Karpas-422 (cell line): Measurements from ENCODE around the gene RNF19B. TPM values are rescaled to one million over a fixed set of nuclear protein-coding genes. Genes with fewer than 3 reads are reported as not detected.

ENCODE experiments used
- DNase-seq: peaks from one replicate; pipeline ENCODE4 v3.0.0-alpha.2; 2015
- H2AFZ ChIP-seq: fragments of 200-600 bp; sonication (generic); 2 replicates; pipeline ENCODE4 v1.6.1; 2014; ENCODE audit warnings: antibody characterized with exemption, low read length, mixed read lengths
- H3K27ac ChIP-seq: fragments of 200-600 bp; sonication (generic); 2 replicates; pipeline ENCODE4 v1.5.1; 2014; ENCODE audit warnings: mild to moderate bottlenecking, low read length, moderate library complexity
- H3K27me3 ChIP-seq: fragments of 200-600 bp; sonication (generic); 2 replicates; pipeline ENCODE4 v1.6.1; 2014; ENCODE audit warnings: low read length, mixed read lengths
- H3K36me3 ChIP-seq: fragments of 200-600 bp; sonication (generic); 2 replicates; pipeline ENCODE4 v1.6.1; 2014; ENCODE audit warnings: low read length, mixed read lengths; ENCODE audit not compliant: insufficient read depth
- H3K4me1 ChIP-seq: fragments of 200-600 bp; sonication (generic); 2 replicates; pipeline ENCODE4 v1.6.1; 2014; ENCODE audit warnings: mild to moderate bottlenecking, low read length, mixed read lengths
- H3K4me2 ChIP-seq: fragments of 200-600 bp; sonication (generic); 2 replicates; pipeline ENCODE4 v1.6.1; 2014; ENCODE audit warnings: low read length, low read depth, mild to moderate bottlenecking; ENCODE audit not compliant: poor library complexity, severe bottlenecking
- H3K4me3 ChIP-seq: fragments of 200-600 bp; sonication (generic); 2 replicates; pipeline ENCODE4 v1.5.1; 2014; ENCODE audit warnings: mild to moderate bottlenecking, antibody characterized with exemption, low read length, mixed read lengths
- H3K79me2 ChIP-seq: fragments of 200-600 bp; sonication (generic); 2 replicates; pipeline ENCODE4 v1.6.1; 2014; ENCODE audit warnings: mild to moderate bottlenecking, low read length, mixed read lengths
- H3K9ac ChIP-seq: fragments of 200-600 bp; sonication (generic); 2 replicates; pipeline ENCODE4 v1.6.0; 2014; ENCODE audit warnings: low read length
- H3K9me2 ChIP-seq: fragments of 200-600 bp; sonication (generic), shearing (Covaris generic); replicated peaks from 2 replicates; pipeline ENCODE4 v1.6.0; 2014; ENCODE audit warnings: mild to moderate bottlenecking, low read length, moderate library complexity; ENCODE audit not compliant: insufficient read depth
- H3K9me3 ChIP-seq: fragments of 300-700, 200-600 bp; sonication (generic); 2 replicates; pipeline ENCODE4 v1.6.1; 2014; ENCODE audit warnings: low read length, mixed read lengths
- H4K20me1 ChIP-seq: fragments of 200-600 bp; sonication (generic); 2 replicates; pipeline ENCODE4 v1.6.1; 2014; ENCODE audit warnings: mild to moderate bottlenecking, antibody characterized with exemption, low read length, low read depth; ENCODE audit not compliant: insufficient read depth
- total RNA-seq: library from RNA; depleted of rRNA; stranded (reverse); fragments of >200 nt; shearing (Covaris generic); gene quantifications from 2 replicates; pipeline ENCODE4 v1.2.3, GENCODE V29; 2014; ENCODE audit warnings: low replicate concordance

RNF19B gene
- total RNA-seq, 1 experiment from 2014 or later = 86.1 TPM

DNA sequence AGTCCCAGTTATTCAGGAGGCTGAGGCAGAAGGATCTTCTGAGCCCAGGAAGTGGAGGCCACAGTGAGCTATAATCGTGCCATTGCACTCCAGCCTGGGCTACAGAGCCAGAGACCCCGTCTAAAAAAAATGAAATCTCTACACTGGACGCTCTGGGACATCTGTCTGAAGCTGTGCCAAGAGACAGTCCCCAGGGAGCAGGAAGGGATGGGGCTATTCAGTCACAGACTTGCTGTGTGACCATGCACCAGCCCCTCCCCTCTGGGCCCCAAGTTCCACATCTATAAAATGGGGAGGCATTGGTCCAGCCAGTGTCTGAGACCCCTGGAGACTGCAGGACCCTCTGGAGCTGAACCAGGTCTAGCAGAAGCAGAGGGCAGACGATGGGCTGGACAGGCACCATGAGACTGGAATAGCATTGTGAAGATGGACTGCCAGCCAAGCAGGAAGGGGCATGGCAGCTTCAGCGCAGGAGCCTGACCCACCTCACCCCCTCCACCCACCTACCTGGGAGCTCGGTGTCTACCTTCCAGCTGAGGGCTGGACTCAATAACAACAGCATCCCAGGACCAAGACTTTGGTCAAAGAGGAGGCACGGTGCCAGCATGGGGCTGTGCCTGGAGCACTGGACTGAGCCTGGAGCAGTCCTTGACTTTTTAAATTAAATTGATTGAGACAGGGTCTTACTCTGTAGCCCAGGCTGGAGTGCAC, 64.9 kb downstream of the RNF19B start:
- H3K9ac ChIP-seq = no peak overlapping the region
- H4K20me1 ChIP-seq = no peaks in the 10 kb centered on the region
- no peaks in the 10 kb centered on the region for H3K27me3 ChIP-seq
- no peaks in the 10 kb centered on the region for H3K9me3 ChIP-seq
- H3K79me2 ChIP-seq = no peaks in the 10 kb centered on the region
- no peak overlapping the region for H3K4me3 ChIP-seq
- H3K4me1 ChIP-seq = no peaks in the 10 kb centered on the region
- H3K4me2 ChIP-seq = no peak overlapping the region
- no peak overlapping the region for H2AFZ ChIP-seq
- DNase-seq = no peak
- H3K9me2 ChIP-seq = no peaks in the 10 kb centered on the region
- no peak overlapping the region for H3K27ac ChIP-seq
- H3K36me3 ChIP-seq = no peaks in the 10 kb centered on the region

DNA sequence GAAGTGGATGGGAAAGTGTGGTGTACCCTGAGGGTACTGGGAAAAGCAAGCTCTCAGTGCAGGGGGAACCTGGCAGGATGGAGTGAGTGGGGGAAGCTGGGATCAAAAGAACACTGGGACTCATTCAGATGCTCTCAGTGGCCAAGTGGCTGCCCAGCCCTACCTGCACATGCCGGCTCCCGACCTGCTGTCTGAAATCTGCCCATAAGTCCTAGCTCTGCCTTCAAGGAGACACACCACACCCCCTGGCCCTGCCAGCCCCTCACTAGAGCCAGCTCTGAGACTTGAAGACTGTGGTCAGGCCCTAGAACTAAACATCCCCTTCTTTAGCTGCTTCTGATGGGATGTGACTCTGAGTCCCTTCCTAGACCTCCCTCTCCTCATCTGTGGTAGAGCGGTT, 65.7 kb downstream of the RNF19B start:
- Histone ChIP-seq H3K4me2 (no peak overlapping the region), H3K4me1 (no peaks in the 10 kb centered on the region), H3K9me2 (no peaks in the 10 kb centered on the region), H4K20me1 (no peaks in the 10 kb centered on the region), H3K27me3 (no peaks in the 10 kb centered on the region), H3K79me2 (no peaks in the 10 kb centered on the region), H3K36me3 (no peaks in the 10 kb centered on the region), H2AFZ (no peak overlapping the region), H3K27ac (no peak overlapping the region), H3K4me3 (no peak overlapping the region), H3K9ac (no peak overlapping the region), H3K9me3 (no peaks in the 10 kb centered on the region)
- no peak for DNase-seq

DNA sequence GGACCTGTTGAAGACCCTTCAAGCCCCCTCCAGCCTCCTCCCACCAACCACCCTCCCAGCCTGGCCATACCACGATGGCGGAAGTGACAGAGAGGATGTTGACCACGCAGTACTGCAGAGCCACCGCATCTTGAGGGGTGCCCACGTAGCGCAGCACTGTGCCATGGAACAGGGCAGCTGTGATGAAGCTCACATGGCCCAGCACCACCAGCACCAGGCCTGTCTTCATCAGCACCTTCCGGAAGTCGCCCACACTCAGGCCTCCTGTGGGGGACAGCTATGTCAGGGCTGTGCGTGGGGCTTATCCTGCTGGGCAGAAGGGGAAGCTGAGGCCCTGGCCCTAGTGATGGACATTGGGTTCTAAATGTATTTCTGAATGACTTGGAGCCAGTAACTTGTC, 66.6 kb downstream of the RNF19B start:
- Histone ChIP-seq H3K4me2 (no peak overlapping the region), H3K4me3 (no peak overlapping the region), H3K9me2 (no peaks in the 10 kb centered on the region), H3K4me1 (no peaks in the 10 kb centered on the region), H3K36me3 (no peaks in the 10 kb centered on the region), H3K27me3 (no peaks in the 10 kb centered on the region), H3K9ac (no peak overlapping the region), H3K9me3 (no peaks in the 10 kb centered on the region), H4K20me1 (no peaks in the 10 kb centered on the region), H2AFZ (no peak overlapping the region), H3K27ac (no peak overlapping the region), H3K79me2 (no peaks in the 10 kb centered on the region)
- no peak for DNase-seq

DNA sequence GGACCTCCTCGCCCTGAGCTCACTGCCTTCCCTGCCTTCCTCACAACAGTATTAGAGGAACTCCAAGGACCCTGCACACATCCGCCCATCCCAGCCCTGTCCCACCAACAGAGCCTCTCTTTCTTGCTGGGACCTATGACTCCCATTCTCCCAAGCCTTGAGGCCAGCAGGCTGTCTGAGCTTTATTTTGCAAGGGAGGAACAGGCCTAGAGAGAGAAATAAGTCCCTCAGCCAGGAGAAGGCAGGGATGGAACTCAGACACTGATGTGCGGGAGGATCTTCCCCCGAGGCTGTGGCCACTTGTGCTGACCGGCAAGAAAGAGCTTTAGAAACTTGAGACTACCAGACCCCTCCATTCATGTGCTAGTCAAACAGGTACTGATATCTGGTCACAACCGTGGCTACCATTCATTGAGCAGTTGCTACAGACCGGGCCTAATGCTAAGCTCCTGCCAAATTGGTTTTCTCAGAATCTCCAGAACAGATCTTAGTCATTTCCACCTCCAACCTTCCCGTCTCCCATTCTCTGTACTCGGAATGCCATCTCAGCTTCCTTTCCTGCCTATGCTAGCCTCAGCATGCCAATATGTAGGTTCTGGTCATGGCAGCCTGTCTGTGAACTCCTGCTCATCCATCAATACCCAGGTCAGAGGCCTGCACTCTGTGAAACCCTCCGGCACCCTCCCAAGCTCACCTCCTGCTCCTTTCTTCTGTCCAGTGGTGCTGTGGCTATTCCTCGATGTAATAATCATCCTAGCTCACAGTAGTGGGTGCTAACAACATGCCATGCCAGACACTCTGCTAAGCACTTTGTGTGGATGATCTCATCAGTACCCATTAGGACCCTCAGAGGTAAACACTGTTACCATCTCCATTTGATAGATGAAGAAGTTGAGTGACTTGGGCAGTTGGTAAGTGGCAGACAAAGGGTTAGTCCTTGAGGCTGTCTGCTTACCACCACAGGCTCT, 67.2 kb downstream of the RNF19B start:
- Histone ChIP-seq H3K9me3 (no peaks in the 10 kb centered on the region), H3K27me3 (no peaks in the 10 kb centered on the region), H2AFZ (no peak overlapping the region), H3K36me3 (no peaks in the 10 kb centered on the region), H3K4me2 (no peak overlapping the region), H3K27ac (no peak overlapping the region), H3K4me3 (no peak overlapping the region), H4K20me1 (no peaks in the 10 kb centered on the region), H3K4me1 (no peaks in the 10 kb centered on the region), H3K79me2 (no peaks in the 10 kb centered on the region), H3K9ac (no peak overlapping the region), H3K9me2 (no peaks in the 10 kb centered on the region)
- DNase-seq = no peak

DNA sequence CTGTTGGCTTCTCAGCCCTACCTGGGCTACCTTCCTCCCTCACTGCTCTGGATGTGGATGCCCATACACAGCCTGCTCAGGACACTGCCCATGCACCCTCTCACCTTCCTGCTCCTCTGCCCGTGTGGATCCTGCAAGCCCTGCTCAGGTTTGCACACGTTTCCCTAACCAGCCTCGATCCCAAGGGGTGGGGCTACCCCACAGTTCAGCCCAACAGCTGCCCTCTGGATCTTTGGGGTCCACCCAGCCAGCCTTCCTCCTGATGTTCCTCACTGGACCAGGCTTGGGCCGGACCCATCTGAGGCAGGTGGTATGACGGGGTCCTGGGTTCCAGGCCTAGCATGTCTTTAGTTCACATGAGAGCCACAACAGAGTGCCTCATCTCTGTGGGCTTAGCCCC, 68.2 kb downstream of the RNF19B start:
- Histone ChIP-seq H3K36me3 (no peaks in the 10 kb centered on the region), H3K4me1 (no peaks in the 10 kb centered on the region), H3K27me3 (no peaks in the 10 kb centered on the region), H3K27ac (no peak overlapping the region), H3K4me3 (no peak overlapping the region), H3K79me2 (no peaks in the 10 kb centered on the region), H3K9ac (no peak overlapping the region), H3K9me3 (no peaks in the 10 kb centered on the region), H3K4me2 (no peak overlapping the region), H4K20me1 (no peaks in the 10 kb centered on the region), H3K9me2 (no peaks in the 10 kb centered on the region), H2AFZ (no peak overlapping the region)
- no peak for DNase-seq

DNA sequence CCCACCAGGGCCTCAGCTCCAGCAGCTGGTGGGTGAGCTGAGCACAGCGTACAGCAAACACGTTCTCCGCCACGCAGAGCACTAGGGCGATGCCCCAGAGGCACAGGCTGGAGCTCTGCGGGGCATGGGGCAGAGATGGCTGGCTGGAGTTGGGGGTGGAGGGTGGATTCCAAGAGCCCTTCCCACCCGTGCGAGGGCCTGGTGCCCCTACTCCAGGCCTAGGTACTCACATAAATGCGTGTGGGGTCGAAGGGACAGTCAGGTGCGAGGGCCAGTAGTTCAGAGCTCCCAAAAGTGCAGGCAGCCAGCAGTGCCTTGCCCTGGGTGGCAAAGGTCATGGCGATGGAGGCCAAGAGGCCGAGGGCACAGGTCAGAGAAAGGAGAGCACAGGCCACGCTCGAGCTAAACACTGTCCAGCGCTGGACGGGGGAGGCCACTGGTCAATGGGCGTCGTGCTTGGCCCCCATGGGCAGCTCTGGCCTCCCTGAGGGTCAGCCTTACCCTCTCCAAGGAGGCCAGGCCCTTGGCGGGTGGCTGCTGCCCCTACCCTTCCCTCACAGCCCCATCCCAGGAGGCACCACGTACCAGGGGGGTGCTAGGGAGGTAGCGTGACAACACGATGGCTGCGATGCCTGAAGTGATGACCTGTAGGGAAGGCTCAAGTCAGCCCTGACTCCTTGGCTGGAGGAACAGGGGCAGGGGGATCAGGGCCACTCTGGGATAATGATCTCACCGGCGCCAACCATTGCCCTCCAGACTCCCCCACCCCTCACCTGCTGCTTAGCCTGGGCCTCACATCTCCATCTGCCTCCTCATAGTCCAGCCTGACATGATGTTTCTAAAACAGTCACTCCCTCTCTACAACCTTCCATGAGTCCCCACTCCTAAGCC, 69.0 kb downstream of the RNF19B start:
- Histone ChIP-seq H3K36me3 (no peaks in the 10 kb centered on the region), H3K9ac (no peak overlapping the region), H2AFZ (no peak overlapping the region), H3K4me1 (no peaks in the 10 kb centered on the region), H3K4me2 (no peak overlapping the region), H3K9me3 (no peaks in the 10 kb centered on the region), H3K9me2 (no peaks in the 10 kb centered on the region), H3K27me3 (no peaks in the 10 kb centered on the region), H3K4me3 (no peak overlapping the region), H3K27ac (no peak overlapping the region), H3K79me2 (no peaks in the 10 kb centered on the region), H4K20me1 (0 out of 2 replicates have a peak, but pooled peaks cover 6% of the 10 kb centered on the region)
- no peak for DNase-seq

DNA sequence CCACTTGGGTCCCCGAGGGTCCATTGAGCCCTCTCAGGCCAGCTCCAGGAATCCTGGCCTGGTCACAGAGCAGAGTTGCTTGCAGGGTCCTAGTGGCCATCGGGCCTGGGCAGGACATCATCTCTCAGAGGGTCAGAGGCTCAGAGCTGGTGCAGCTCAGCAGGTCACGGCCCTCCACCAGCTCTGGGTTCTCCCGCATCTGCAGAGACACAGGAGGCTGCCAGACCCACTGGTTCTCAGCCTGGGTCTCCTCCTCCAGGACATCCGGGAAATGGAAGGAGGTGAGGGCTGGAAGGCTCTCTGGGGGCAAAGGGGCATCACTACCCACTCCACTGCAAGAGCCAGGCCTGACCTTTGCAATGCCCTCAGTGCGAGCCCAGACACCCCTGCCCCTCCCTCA, 69.9 kb downstream of the RNF19B start:
- no peak overlapping the region for H3K9ac ChIP-seq
- no peak for DNase-seq
- H3K9me2 ChIP-seq = no peaks in the 10 kb centered on the region
- H2AFZ ChIP-seq = no peak overlapping the region
- no peaks in the 10 kb centered on the region for H3K9me3 ChIP-seq
- no peaks in the 10 kb centered on the region for H3K4me1 ChIP-seq
- no peak overlapping the region for H3K4me3 ChIP-seq
- no peaks in the 10 kb centered on the region for H3K36me3 ChIP-seq
- no peaks in the 10 kb centered on the region for H3K27me3 ChIP-seq
- H3K4me2 ChIP-seq = no peak overlapping the region
- H4K20me1 ChIP-seq = 0 out of 2 replicates have a peak, but pooled peaks cover 15% of the 10 kb centered on the region
- no peaks in the 10 kb centered on the region for H3K79me2 ChIP-seq
- no peak overlapping the region for H3K27ac ChIP-seq
